ENCODE results near the gene TMEM42.

GRCh38 chr3:44825264-44825925, 36.3 kb upstream of the TMEM42 start:
- TF ChIP-seq CTCF (IDR thresholded peaks at IDR 0.05; ENCODE audit: insufficient read depth, low read length) (no peak), POLR2AphosphoS5 (IDR thresholded peaks at IDR 0.05; ENCODE audit: low read depth) (no peak)

Measured in HL-60 (cell line).